ENCODE data around the gene C3.
"Not testable (repeated sequence)": the region's sequence is repeated elsewhere in the genome, so short reads cannot be mapped to it uniquely, and the experiment has no call there.

- TF ChIP-seq POLR2AphosphoS5 (IDR thresholded peaks at IDR 0.05) = not testable (repeated sequence)
- peak; percentile 56 to 79 (median 72) for TF ChIP-seq CTCF (IDR thresholded peaks at IDR 0.05)
Measured at GRCh38 chr19:6632747-6633455, 87.5 kb downstream of the C3 start.

Data from upper lobe of left lung (tissue), 4 donors.